ENCODE results near the gene MXI1.
"Not testable (repeated sequence)": the region's sequence is repeated elsewhere in the genome, so short reads cannot be mapped to it uniquely, and the experiment has no call there.

MXI1 gene

GRCh38 chr10:110239892-110240291, 32.5 kb downstream of the MXI1 start:
- no peak for DNase-seq (ENCODE audit: low read depth in 2 of 2)

- no peak for DNase-seq (ENCODE audit: low read depth in 2 of 2)
These were observed 34.0 kb downstream of the MXI1 start for GRCh38 chr10:110241407-110241806.

GRCh38 chr10:110241841-110242240, 34.4 kb downstream of the MXI1 start:
- DNase-seq (ENCODE audit: low read depth in 2 of 2): no peak

GRCh38 chr10:110242511-110242910, 35.1 kb downstream of the MXI1 start:
- no peak for DNase-seq (ENCODE audit: low read depth in 2 of 2)

GRCh38 chr10:110244550-110244949, 37.1 kb downstream of the MXI1 start:
- DNase-seq (ENCODE audit: low read depth in 2 of 2): no peak

GRCh38 chr10:110247833-110248232, 40.4 kb downstream of the MXI1 start:
- not testable (repeated sequence) for DNase-seq (ENCODE audit: low read depth in 2 of 2)

GRCh38 chr10:110249489-110249888, 42.1 kb downstream of the MXI1 start:
- DNase-seq (ENCODE audit: low read depth in 2 of 2): not testable (repeated sequence)

- DNase-seq (ENCODE audit: low read depth in 2 of 2): not testable (repeated sequence)
These were observed 44.0 kb downstream of the MXI1 start for GRCh38 chr10:110251392-110251791.

- no peak for DNase-seq (ENCODE audit: low read depth in 2 of 2)
These were observed 44.7 kb downstream of the MXI1 start for GRCh38 chr10:110252151-110252550.

GRCh38 chr10:110254467-110254866, 47.1 kb downstream of the MXI1 start:
- no peak for DNase-seq (ENCODE audit: low read depth in 2 of 2)

- DNase-seq (ENCODE audit: low read depth in 2 of 2): no peak
These were observed 51.1 kb downstream of the MXI1 start for GRCh38 chr10:110258542-110258941.

- no peak for DNase-seq (ENCODE audit: low read depth in 2 of 2)
These were observed 51.9 kb downstream of the MXI1 start for GRCh38 chr10:110259317-110259716.

GRCh38 chr10:110260746-110261477, 53.5 kb downstream of the MXI1 start:
- DNase-seq (ENCODE audit: low read depth in 2 of 2): no peak

- no peak for DNase-seq (ENCODE audit: low read depth in 2 of 2)
These were observed 55.8 kb downstream of the MXI1 start for GRCh38 chr10:110263164-110263563.

- no peak for DNase-seq (ENCODE audit: low read depth in 2 of 2)
These were observed 58.3 kb downstream of the MXI1 start for GRCh38 chr10:110265573-110266193.

- DNase-seq (ENCODE audit: low read depth in 2 of 2): no peak
These were observed 59.9 kb downstream of the MXI1 start for GRCh38 chr10:110267276-110267675.

- DNase-seq (ENCODE audit: low read depth in 2 of 2): no peak
These were observed 61.0 kb downstream of the MXI1 start for GRCh38 chr10:110268442-110268841.

GRCh38 chr10:110268971-110269370, 61.6 kb downstream of the MXI1 start:
- DNase-seq (ENCODE audit: low read depth in 2 of 2): no peak

GRCh38 chr10:110269374-110270318, 62.2 kb downstream of the MXI1 start:
- DNase-seq (ENCODE audit: low read depth in 2 of 2): no peak

GRCh38 chr10:110272995-110273394, 65.6 kb downstream of the MXI1 start:
- not testable (repeated sequence) for DNase-seq (ENCODE audit: low read depth in 2 of 2)

GRCh38 chr10:110273474-110273873, 66.1 kb downstream of the MXI1 start:
- peak in 1 of 2 donors; percentile 1 for DNase-seq (ENCODE audit: low read depth in 2 of 2)

GRCh38 chr10:110274072-110274627, 66.7 kb downstream of the MXI1 start:
- DNase-seq (ENCODE audit: low read depth in 2 of 2): no peak

All from stimulated activated CD8-positive, alpha-beta memory T cell treated with anti-CD3 and anti-CD28 coated beads, Interleukin-2, amount 100 ng/mL, for 1 hour (primary cell).